Pons (tissue), 1 donor: ENCODE results near the gene JAM2.
A peak's percentile ranks its signal among the peaks of the same experiment; 100 is the strongest.
"Not testable (repeated sequence)": the region's sequence is repeated elsewhere in the genome, so short reads cannot be mapped to it uniquely, and the experiment has no call there.

ENCODE experiments used
- DNase-seq: peaks from one replicate; pipeline ENCODE4 v3.0.0-alpha.2; 2016; ENCODE audit warnings: low spot score

JAM2 gene, protein sequence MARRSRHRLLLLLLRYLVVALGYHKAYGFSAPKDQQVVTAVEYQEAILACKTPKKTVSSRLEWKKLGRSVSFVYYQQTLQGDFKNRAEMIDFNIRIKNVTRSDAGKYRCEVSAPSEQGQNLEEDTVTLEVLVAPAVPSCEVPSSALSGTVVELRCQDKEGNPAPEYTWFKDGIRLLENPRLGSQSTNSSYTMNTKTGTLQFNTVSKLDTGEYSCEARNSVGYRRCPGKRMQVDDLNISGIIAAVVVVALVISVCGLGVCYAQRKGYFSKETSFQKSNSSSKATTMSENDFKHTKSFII

GRCh38 chr21:25638660-25639550 lies at the start of gene JAM2:
Gene JAM2, plus strand, starts transcription at chr21:25639258. Its CDS starts 564 bp downstream, at chr21:25639822.
- DNase-seq: peak; percentile 51

DNA sequence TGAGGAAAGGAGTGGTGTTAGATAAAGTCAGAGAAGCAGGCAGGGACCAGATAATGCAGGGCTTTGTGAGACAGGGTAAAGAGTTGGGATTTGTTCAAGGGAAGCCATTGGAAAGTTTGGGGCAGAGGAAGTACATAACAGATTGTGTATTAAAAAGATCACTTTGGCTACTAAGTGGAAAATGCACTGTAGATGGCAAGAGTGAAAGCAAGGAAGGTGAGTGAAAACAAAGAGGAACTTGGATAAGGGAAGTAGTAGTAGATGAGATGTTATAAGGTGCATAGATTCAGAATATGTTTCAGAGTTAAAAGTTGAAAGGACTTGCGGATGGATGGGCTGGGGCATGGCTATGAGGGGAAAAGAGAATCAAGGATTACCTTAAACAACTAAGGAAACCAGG lies 49.2 kb upstream of the JAM2 start:
- no peak for DNase-seq

DNA sequence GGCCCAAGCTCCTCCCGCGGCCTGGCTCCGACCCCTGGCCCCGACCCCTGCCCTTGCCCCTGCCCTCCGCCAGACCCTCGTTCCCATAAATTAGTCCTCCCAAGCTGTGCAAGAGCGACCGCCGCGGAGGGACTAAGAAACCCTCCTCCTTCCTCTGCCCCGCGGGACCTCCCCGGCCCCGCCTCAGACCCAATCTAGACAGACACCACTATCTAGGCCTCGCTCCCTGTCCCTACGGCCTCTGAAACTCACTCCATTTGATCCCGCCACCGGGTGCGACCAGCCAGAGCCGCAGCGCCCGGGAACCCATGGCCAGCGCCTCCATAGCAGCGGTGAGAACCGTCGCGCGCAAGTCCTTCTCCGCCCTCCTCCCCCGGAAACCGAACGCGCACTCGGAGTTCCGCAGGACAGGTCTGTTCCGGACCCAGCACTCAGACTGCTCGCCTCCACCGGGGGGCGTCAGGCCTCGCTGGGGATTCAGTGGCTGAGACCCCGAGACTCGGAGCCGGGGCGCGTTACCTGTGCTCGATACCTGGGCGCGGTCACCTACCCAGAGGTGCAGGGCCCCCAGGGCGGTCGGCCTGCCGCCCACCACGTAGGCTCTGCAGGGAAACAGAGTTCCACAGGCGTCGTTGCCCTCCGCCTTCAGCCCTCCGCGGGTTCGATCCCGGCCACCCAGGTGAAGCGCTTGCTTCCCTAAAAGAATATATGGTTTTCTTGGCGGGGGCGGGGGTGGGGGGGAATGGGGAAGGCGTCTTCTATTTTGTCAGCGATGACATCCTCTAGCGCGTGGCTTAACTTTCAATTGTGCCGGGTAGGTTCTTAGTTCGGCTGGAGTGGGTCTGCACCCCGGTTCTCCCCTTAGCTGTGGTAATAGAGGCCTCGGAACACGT lies 31.7 kb upstream of the JAM2 start, which contains the start of gene MRPL39:
Gene MRPL39, minus strand, starts transcription at position 331 of the 893 bp plus-strand sequence. Its CDS starts 6 bp downstream, at position 325.
- DNase-seq: peak; percentile 58

DNA sequence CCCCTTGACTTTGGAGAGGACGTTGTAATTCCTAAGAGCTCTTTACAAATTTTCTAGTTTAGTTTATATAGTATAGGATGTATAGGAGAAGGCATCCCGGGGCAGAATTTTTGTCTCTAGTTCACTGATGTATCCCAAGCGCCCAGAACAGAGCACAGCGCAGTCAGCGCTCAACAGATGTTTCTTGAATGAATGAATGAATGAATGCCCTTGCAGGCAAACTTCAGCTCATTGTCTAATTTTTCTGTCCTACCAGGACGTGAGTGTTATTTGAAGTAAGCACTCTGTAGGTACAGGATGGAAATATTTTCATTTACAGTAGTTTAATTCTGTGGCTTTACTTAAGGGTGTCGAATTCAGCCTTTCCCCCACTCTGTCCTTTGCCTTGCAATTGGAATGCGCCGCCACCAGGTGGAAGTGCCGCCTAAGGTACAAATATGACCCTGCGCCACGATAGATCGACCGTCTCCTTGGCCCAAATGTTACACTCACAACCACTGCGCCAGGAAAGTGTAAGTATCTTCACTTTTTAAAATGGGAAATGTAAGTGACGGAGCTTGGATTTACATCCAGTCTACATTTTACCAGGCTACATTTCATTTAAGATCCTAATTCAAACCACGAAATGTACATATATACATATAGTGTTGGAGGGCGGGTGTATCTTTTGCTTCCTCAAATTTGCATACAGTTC lies 30.9 kb upstream of the JAM2 start:
- DNase-seq: peak; percentile 86

- DNase-seq: no peak
These were observed 24.6 kb upstream of the JAM2 start for GRCh38 chr21:25614441-25614840.

DNA sequence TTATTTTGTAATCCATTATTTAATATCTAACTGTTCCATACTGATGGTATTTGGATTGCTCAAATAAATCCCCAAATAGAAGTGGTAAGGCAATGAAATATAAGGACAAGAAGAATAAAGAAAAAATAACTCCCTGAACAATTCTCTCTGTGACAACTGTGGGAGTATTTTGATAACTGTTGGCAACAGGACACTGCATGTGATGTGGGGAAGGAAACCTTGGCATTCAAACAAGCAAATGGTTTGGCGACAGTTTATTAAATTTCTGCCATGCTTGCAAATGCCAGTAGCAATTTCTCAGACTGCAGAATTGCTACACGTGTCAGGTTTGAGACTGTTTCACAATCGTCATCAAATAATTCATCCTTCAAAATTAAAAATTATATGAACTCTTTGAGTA lies 23.2 kb upstream of the JAM2 start:
- DNase-seq: no peak

DNA sequence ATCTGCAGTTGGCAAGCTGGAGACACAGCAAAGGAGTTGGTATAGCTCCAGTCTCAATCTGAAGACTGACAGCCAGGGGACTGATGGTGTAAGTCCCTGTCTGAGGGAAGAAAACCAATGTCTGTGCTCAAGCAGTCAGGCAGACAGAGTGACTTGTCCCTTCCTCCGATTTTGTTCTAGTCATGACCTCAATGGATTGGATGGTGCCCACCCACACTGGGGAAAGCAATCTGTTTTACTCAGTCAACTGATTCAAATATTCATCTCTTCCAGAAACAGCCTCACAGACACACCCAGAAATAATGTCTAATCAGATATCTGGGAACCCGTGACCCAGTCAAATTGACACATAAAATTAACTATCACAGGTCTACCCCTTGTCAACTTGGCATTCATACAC lies 19.9 kb upstream of the JAM2 start:
- no peak for DNase-seq

DNA sequence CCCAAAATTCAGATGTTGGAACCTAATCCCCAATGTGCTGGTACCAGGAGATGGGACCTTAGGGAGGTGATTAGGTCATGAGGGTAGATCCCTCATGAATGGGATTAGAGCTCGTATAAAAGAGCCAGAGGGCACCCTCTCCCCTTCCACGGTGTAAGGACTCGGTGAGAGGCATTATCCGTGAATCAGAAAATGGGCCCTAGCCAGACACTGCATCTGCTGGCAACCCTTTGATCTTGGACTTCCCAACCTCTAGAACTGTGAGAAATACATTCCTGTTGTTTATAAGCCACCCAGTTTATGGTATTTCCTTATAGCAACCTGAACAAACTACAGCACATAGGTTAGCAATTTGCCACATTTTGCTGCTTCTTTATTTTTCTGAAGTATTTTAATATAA lies 14.5 kb upstream of the JAM2 start:
- no peak for DNase-seq

GRCh38 chr21:25625036-25625435 lies 14.0 kb upstream of the JAM2 start:
- no peak for DNase-seq

DNA sequence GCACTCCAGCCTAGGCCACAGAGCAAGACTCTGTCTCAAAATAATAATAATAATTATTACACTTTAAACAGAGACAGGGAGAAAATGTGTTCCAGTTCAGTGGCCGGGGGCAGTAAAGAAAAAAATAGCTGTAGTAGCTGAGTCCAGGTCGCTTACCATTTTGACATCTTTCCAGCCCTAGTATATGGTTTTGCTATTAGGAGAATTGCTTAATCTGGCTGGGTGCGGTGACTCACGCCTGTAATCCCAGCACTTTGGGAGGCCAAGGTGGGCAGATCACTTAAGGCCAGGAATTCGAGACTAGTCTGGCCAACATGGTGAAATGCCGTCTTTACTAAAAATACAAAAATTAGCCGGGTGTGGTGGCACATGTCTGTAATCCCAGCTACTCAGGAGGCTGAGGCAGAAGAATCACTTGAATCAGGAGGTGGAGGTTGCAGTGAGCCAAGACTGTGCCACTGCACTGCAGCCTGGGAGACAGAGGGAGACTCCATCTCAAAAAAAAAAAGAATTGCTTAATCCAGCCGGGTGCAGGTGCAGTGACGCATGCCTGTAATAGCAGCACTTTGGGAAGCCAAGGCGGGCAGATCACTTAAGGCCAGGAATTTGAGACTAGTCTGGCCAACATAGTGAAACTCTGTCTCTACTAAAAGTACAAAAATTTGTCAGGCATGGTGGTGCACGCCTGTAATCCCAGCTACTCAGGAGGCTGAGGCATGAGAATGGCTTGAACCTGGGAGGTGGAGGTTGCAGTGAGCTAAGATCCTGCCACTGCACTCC lies 13.1 kb upstream of the JAM2 start:
- not testable (repeated sequence) for DNase-seq

GRCh38 chr21:25626757-25627156 lies 12.3 kb upstream of the JAM2 start:
- peak; percentile 33 for DNase-seq

DNA sequence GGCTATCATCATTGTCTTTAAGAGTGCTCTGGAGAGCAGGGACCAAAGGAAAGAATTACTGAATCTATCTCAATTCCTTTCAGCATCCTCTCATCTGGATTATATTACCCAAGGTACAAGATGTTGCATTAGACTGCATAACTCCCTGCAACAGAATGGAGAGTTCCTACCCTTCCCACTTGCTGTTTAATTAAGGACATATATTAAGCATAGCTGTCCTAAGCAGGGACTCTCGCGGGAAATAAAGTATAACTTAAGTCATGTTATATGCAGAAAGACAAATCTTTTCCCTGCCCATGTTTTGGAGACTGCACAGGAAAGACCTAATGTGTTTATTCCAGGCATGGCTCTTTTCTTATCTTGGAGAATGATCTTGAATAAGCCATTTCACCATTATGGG lies 6.8 kb upstream of the JAM2 start:
- DNase-seq: no peak

DNA sequence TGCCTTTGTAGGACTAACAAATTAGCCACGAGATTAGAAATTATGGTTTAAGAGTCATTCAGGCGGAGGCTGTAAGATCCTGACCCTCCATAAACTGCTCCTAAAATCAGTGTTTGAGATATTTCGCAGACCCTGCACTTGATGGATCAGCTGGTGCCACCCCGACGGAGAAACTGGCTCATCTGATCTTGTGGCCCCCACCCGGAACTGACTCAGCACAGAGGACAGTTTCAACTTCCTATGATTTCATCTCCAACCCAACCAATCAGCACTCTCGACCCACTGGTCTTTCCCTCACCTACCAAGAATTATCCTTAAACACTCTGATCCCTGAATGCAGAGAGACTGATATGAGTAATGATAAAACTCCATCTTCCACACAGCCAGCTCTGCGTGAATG lies 3.7 kb upstream of the JAM2 start:
- DNase-seq: no peak

- no peak for DNase-seq
These were observed 2.3 kb upstream of the JAM2 start for GRCh38 chr21:25636727-25637126.

DNA sequence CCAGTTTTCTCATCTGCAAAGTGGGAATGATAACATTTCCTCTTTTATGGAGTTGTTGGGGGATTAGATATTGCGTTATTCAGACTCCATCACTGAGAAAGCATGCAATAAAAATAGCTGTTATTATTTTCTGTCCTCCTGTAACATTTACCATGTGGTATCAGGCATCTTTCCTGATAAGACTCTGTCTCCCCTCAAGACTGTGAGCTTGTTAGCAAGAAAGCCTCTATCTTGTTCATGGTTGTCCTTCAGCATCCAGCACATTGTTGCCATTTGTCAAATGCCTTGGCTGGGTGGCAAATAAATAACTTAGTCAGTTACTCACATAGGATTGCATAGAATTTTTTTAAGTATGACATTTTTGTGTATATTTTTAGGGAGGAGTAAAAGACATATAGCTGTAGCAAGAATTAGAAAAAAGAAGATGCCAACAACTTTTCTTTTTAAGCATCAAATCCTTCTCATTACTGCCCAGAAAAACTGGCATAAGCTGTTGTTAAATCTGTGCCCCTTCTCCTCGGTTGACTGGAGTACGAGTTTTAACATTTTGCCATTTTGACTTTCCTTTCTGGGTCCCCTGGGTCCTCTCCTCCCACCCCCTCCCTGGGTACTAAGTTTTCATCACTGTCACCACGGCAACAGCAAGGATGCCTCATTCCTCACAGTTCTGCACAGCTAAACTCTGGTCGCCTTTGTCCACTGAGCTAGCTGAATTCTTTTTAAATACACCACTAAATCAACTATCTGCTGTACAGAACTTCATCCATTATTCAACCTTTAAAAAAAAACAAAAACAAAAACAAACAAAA lies 1.0 kb upstream of the JAM2 start:
- DNase-seq: no peak

DNA sequence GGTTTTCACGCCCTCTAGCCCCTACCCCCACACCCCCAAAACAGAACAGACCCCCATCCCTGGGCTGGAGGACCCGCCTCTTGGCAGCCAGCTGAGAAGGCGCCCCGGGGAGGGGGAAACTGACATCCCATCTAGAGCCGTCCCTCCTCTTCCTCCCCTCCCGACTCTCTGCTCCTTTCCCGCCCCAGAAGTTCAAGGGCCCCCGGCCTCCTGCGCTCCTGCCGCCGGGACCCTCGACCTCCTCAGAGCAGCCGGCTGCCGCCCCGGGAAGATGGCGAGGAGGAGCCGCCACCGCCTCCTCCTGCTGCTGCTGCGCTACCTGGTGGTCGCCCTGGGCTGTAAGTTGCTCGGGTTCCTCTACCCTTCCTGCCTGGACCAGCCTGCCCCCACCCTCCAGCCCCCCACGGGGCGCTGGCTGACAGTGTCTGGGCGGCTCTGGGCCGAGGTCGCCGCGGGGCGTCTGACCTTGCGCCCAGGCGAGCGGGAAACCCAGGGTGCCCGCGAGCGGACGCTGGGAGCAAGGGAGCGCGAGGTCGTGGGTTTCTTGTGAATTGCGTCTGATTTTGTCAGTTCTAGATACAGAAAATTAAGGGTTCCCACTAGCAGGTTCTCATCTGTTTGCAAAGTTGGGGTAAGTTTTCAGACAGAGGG lies 618 bp downstream of the JAM2 start:
- DNase-seq: peak; percentile 15

- DNase-seq: peak; percentile 47
These were observed 1.3 kb downstream of the JAM2 start for GRCh38 chr21:25640202-25640942.

GRCh38 chr21:25640943-25641292 lies 1.9 kb downstream of the JAM2 start:
- DNase-seq: no peak

GRCh38 chr21:25643486-25643885 lies 4.4 kb downstream of the JAM2 start:
- no peak for DNase-seq
